Measurements from ENCODE around the gene CDK2AP2. TPM values are rescaled to one million over a fixed set of nuclear protein-coding genes. Genes with fewer than 3 reads are reported as not detected.
A peak's percentile ranks its signal among the peaks of the same experiment; 100 is the strongest.

CDK2AP2 gene, protein sequence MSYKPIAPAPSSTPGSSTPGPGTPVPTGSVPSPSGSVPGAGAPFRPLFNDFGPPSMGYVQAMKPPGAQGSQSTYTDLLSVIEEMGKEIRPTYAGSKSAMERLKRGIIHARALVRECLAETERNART
- 7.6 and 8.2 TPM in 2 replicates for total RNA-seq (2013; cell fraction: nucleolus; rRNA removed)
- total RNA-seq (2014; rRNA removed) (36.2 and 45.5 TPM in 2 replicates), total RNA-seq (2014; rRNA removed; fragmentation: Illumina TruSeq; extraction: Trizol) (17.2 and 19.2 TPM in 2 replicates), total RNA-seq (2021) (58.8 and 60.7 TPM in 2 replicates), polyA plus RNA-seq (2011; rRNA removed) (6.7 and 15.9 TPM in 2 replicates), polyA plus RNA-seq (2014; fragmentation: Illumina TruSeq; extraction: Trizol) (5.8 and 36.3 TPM in 2 replicates), polyA plus RNA-seq (2014; fragmentation: Nextera tagmentation; extraction: Ambion mirVana) (10 to 100 TPM in 1 of 2 experiments, 1 to 10 TPM in 1; 8.0 to 18.0 TPM), polyA plus RNA-seq (2014; rRNA removed) (51.4 and 55.4 TPM in 2 replicates), polyA plus RNA-seq (2016; fragmentation: Nextera tagmentation; extraction: Ambion mirVana) (100 to 1,000 TPM; 150 to 177 TPM), polyA minus RNA-seq (2011; rRNA and poly(A)+ RNA removed) (11.6 and 24.7 TPM in 2 replicates), Bru-seq, nascent RNA (percentile 73 among the genes with signal in this experiment), BruChase-seq, experiment 1, labeled RNA remaining after a 6-hour chase (percentile 88 among the genes with signal in this experiment), BruChase-seq, experiment 2, labeled RNA remaining after a 2-hour chase (percentile 82 among the genes with signal in this experiment)
- 22.0 TPM for polyA plus RNA-seq (2011; ENCODE audit: low read depth)
- polyA plus RNA-seq (2011; cell fraction: cytosol; rRNA removed), result 61.6 and 74.5 TPM in 2 replicates
- 39.1 and 49.9 TPM in 2 replicates for polyA plus RNA-seq (2011; cell fraction: nucleus; rRNA removed)
- polyA plus RNA-seq (2012), result 48.2 and 49.0 TPM in 2 replicates
- polyA minus RNA-seq (2011; cell fraction: cytosol; rRNA and poly(A)+ RNA removed), result 19.1 and 23.9 TPM in 2 replicates
- 20.6 and 28.2 TPM in 2 replicates for polyA minus RNA-seq (2011; cell fraction: nucleus; rRNA and poly(A)+ RNA removed)
- long read RNA-seq, experiment 1, transcript CDK2AP2-202 (3 exons, 1,692 nt), result minor isoform, 5 of 101 reads
- long read RNA-seq, experiment 1, transcript CDK2AP2-201 (4 exons, 1,378 nt), result major isoform, 86 of 101 reads
- long read RNA-seq, experiment 1, partial matches to known transcripts, result 1 of 101 reads
- long read RNA-seq, experiment 1, other reads (novel, unspliced or antisense), result 4 of 101 reads
- long read RNA-seq, experiment 2, transcript CDK2AP2-201 (4 exons, 1,378 nt), result major isoform, 9 of 14 reads
- long read RNA-seq, experiment 2, partial matches to known transcripts, result 0 of 14 reads
- long read RNA-seq, experiment 2, other reads (novel, unspliced or antisense), result 4 of 14 reads

DNA sequence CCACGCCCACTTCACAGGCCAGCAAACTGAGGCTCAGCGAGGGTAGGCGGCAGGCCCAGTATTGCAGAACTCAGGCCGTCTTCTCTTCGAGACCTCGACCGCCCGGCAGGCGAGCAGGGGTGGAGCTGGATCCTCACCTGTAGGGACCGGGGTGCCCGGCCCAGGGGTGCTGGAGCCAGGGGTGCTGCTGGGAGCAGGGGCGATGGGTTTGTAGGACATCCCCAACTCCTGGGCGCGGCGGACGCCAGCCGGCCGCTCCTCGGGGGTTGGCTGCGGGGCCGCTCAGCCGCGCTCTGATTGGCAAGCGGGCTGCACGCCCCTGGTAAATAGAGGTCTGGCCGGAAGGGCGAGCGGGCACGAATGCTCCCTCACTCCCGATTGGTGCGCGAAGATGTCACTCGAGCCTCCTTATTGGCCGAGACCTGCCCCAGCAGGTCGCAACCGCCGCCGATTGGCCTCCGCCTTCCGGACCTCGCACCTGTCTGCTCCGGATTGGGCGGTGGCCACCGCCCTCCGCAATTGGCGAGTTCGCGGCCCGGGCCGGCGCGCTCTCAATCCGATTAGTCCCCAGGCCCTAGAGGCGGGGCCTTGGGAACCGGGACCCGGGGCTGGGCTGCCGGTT lies at the start of gene CDK2AP2:
TSS of gene CDK2AP2 (minus strand) at position 299 of the 622 bp plus-strand sequence. CDS start at position 219, 80 bp downstream.
- H3K36me3 ChIP-seq (ENCODE audit: control insufficient read depth in 2 of 2, insufficient read depth in 2 of 2, low read length in 1 of 2), result no peaks in the 10 kb centered on the region
- ChIA-PET SMC1A (ENCODE audit: uncharacterized antibody, unreplicated experiment) (interaction anchor here (0.8 kb wide), 1 partner anchor 106 kb away, joined by 4 read pairs; the partner anchor contains the start of gene PPP1CA), POLR2A (interaction anchor here (1.2 kb wide), 1 partner anchor 70 kb away, joined by 4 read pairs; the partner anchor contains the start of gene PTPRCAP), CTCF (interaction anchor here (0.5 to 1.5 kb wide), 5 partner anchors 70 to 122 kb away, joined by 3 to 7 read pairs (median 3); partner anchors contain the start of genes PPP1CA, PTPRCAP and RAD9A), RAD21 (ENCODE audit: unreplicated experiment) (interaction anchor here (1.1 to 1.2 kb wide), 5 partner anchors 40 to 151 kb away, joined by 3 to 5 read pairs (median 4); partner anchors contain the start of genes PPP1CA, RAD9A and TBC1D10C)
- peak within 1 kb of the TSS; percentile 79 for H3K9ac ChIP-seq (ENCODE audit: control insufficient read depth, insufficient read depth, low read length)
- intact Hi-C loops (cut with micrococcal nuclease; ENCODE audit: unreplicated experiment), result loop anchor here (2.0 to 5.0 kb wide), 5 partner anchors 21 to 151 kb away; partner anchors contain the start of gene PTPRCAP
- under 1% methylated on average over 56 of the region's 57 CpGs for WGBS (ENCODE audit: insufficient coverage, insufficient replicate concordance, low lambda C conversion rate, missing lambda C conversion rate)
- peak within 1 kb of the TSS; percentile 99 for H2AFZ ChIP-seq (ENCODE audit: control insufficient read depth, low read depth, low read length)
- peaks cover 27% of the 10 kb centered on the region for H3K4me1 ChIP-seq (ENCODE audit: control insufficient read depth, insufficient read depth, low read length)
- peak within 1 kb of the TSS; percentile 94 for H3K27ac ChIP-seq (ENCODE audit: control insufficient read depth, insufficient read depth)
- H3K79me2 ChIP-seq (ENCODE audit: control insufficient read depth, insufficient read depth, low read length), result peaks cover 32% of the 10 kb centered on the region
- H4K20me1 ChIP-seq (ENCODE audit: control insufficient read depth, insufficient read depth), result no peaks in the 10 kb centered on the region
- DNase-seq (ENCODE audit: low read depth, low spot score) (peak; percentile 99), FAIRE-seq (peak; percentile 89), ATAC-seq (peak; percentile 86)
- H3K9me3 ChIP-seq (replicated peaks; ENCODE audit: control insufficient read depth, insufficient read depth, low read length), result no peaks in the 10 kb centered on the region
- H3K27me3 ChIP-seq (replicated peaks in 1 of 2; ENCODE audit: control insufficient read depth in 2 of 2, insufficient read depth in 2 of 2, low read length in 1 of 2), result no peaks in the 10 kb centered on the region; a peak in 1 of 4 replicates
- H3K4me3 ChIP-seq, result peak within 1 kb of the TSS; percentile 82
- no TSS peak for BruUV-seq (replicated peaks)
- in situ Hi-C loops (cut with MboI), result no loop called here
- H3K4me2 ChIP-seq (ENCODE audit: control insufficient read depth, insufficient read depth), result peak within 1 kb of the TSS; percentile 99
- TF ChIP-seq CHD2 (IDR thresholded peaks at IDR 0.05; ENCODE audit: borderline replicate concordance, low read depth, low read length) (peak; percentile 97), ASH2L (IDR thresholded peaks at IDR 0.05; ENCODE audit: borderline replicate concordance, low read depth) (no peak), ZSCAN29 (IDR thresholded peaks at IDR 0.05) (no peak), ZNF384 (IDR thresholded peaks at IDR 0.05; ENCODE audit: borderline replicate concordance, low read depth, low read length) (no peak), NRF1 (conservative IDR thresholded peaks at IDR 0.05; ENCODE audit: low read depth, low read length) (no peak)
- TF ChIP-seq, protein P1, sequence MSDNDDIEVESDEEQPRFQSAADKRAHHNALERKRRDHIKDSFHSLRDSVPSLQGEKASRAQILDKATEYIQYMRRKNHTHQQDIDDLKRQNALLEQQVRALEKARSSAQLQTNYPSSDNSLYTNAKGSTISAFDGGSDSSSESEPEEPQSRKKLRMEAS (IDR thresholded peaks at IDR 0.05; ENCODE audit: low read depth, low read length), result peak; percentile 59; the same call in 1 of the 2 replicates
- TF ChIP-seq, protein P2, sequence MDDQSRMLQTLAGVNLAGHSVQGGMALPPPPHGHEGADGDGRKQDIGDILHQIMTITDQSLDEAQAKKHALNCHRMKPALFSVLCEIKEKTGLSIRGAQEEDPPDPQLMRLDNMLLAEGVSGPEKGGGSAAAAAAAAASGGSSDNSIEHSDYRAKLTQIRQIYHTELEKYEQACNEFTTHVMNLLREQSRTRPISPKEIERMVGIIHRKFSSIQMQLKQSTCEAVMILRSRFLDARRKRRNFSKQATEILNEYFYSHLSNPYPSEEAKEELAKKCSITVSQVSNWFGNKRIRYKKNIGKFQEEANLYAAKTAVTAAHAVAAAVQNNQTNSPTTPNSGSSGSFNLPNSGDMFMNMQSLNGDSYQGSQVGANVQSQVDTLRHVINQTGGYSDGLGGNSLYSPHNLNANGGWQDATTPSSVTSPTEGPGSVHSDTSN (IDR thresholded peaks at IDR 0.05; ENCODE audit: insufficient replicate concordance, low read depth, low read length), result peak; percentile 97
- TF ChIP-seq, protein P3, sequence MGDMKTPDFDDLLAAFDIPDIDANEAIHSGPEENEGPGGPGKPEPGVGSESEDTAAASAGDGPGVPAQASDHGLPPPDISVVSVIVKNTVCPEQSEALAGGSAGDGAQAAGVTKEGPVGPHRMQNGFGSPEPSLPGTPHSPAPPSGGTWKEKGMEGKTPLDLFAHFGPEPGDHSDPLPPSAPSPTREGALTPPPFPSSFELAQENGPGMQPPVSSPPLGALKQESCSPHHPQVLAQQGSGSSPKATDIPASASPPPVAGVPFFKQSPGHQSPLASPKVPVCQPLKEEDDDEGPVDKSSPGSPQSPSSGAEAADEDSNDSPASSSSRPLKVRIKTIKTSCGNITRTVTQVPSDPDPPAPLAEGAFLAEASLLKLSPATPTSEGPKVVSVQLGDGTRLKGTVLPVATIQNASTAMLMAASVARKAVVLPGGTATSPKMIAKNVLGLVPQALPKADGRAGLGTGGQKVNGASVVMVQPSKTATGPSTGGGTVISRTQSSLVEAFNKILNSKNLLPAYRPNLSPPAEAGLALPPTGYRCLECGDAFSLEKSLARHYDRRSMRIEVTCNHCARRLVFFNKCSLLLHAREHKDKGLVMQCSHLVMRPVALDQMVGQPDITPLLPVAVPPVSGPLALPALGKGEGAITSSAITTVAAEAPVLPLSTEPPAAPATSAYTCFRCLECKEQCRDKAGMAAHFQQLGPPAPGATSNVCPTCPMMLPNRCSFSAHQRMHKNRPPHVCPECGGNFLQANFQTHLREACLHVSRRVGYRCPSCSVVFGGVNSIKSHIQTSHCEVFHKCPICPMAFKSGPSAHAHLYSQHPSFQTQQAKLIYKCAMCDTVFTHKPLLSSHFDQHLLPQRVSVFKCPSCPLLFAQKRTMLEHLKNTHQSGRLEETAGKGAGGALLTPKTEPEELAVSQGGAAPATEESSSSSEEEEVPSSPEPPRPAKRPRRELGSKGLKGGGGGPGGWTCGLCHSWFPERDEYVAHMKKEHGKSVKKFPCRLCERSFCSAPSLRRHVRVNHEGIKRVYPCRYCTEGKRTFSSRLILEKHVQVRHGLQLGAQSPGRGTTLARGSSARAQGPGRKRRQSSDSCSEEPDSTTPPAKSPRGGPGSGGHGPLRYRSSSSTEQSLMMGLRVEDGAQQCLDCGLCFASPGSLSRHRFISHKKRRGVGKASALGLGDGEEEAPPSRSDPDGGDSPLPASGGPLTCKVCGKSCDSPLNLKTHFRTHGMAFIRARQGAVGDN (IDR thresholded peaks at IDR 0.05), result no peak

Measured in GM12878 (cell line).